A549 (cell line): ENCODE measurements around the gene FBXO2.

ENCODE experiments used
- EP300 ChIP-seq, 2 experiments: fragments of >200 bp; sonication (Bioruptor Twin); formaldehyde crosslinking; IDR thresholded peaks; 2 replicates in 1 of 2; 3 replicates in 1 of 2; pipeline ENCODE4 v1.6.1; 2016 to 2017
- GATA3 ChIP-seq: IDR thresholded peaks from 2 replicates; pipeline ENCODE4 v1.6.1; 2012; ENCODE audit warnings: borderline replicate concordance
- HDAC2 ChIP-seq: fragments of 200-600 bp; sonication (generic); IDR thresholded peaks from 2 replicates; pipeline ENCODE4 v1.6.1; 2016
- POLR2A ChIP-seq: IDR thresholded peaks from 2 replicates; pipeline ENCODE4 v1.6.1; 2012; ENCODE audit warnings: mild to moderate bottlenecking, low read length
- SMC3 ChIP-seq: fragments of >200 bp; sonication (Bioruptor Twin); formaldehyde crosslinking; IDR thresholded peaks from 3 replicates; pipeline ENCODE4 v1.6.1; 2018; ENCODE audit warnings: inconsistent platforms
- SREBF2 ChIP-seq: fragments of 450-650 bp; IDR thresholded peaks from 2 replicates; pipeline ENCODE4 v1.6.1; 2014; ENCODE audit warnings: mild to moderate bottlenecking, moderate library complexity
- TF ChIP-seq, protein P1 (sequence below): fragments of >200 bp; sonication (Bioruptor Twin); formaldehyde crosslinking; IDR thresholded peaks from 3 replicates; pipeline ENCODE4 v1.5.1; 2016
- TF ChIP-seq, protein P2 (sequence below): IDR thresholded peaks from 2 replicates; pipeline ENCODE4 v1.6.1; 2012
- TF ChIP-seq, protein P3 (sequence below): fragments of 250-450 bp; sonication (Bioruptor Pico); IDR thresholded peaks from 2 replicates; pipeline ENCODE4 v1.5.0; 2021; ENCODE audit warnings: mild to moderate bottlenecking, moderate library complexity, borderline replicate concordance

DNA sequence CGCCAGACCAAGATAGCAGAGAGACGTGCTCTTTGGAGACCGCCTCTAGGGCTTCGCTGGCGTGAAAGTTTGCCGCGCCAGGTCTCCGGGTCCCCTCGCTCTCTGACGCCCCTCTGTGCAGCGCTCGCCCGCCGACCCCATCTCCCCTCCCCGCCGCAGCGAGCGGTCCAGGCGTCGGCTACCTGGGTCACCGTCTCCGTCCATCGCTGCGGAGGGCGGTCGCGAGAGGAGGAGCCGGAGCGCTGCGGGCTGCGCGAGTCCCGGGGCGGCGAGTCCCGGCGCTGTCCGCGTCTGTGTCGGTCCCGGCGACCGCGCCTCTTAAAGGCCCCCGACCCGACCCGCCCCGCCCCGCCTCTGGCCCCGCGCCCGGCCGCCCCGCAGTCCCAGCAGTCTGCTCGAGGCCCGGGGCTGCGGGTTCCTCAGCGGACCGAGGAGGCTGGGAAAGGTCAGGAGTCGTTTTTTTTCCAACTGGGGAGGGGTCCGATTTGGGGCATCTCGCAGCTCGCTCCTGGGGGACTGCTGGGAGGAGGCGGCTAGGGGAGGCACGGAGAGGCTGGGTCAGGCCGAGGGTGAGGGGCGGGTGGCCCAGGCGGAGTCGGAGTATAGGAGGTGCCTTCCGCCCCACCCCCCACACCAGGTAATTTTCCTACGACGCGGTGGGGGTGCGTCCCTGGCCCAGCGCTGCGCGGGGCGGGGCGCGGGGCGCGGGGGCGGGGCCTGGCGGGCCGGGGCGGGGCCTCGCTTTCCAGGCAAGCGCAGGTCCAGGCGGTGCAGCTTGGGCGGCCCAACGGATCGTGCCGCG, at the start of gene FBXO2, which contains the start of gene FBXO44:
- no peak for TF ChIP-seq SMC3
- no peak for TF ChIP-seq HDAC2
- TF ChIP-seq, protein P1, sequence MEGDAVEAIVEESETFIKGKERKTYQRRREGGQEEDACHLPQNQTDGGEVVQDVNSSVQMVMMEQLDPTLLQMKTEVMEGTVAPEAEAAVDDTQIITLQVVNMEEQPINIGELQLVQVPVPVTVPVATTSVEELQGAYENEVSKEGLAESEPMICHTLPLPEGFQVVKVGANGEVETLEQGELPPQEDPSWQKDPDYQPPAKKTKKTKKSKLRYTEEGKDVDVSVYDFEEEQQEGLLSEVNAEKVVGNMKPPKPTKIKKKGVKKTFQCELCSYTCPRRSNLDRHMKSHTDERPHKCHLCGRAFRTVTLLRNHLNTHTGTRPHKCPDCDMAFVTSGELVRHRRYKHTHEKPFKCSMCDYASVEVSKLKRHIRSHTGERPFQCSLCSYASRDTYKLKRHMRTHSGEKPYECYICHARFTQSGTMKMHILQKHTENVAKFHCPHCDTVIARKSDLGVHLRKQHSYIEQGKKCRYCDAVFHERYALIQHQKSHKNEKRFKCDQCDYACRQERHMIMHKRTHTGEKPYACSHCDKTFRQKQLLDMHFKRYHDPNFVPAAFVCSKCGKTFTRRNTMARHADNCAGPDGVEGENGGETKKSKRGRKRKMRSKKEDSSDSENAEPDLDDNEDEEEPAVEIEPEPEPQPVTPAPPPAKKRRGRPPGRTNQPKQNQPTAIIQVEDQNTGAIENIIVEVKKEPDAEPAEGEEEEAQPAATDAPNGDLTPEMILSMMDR: no peak
- TF ChIP-seq POLR2A: no peak
- TF ChIP-seq SREBF2: no peak
- TF ChIP-seq, protein P2, sequence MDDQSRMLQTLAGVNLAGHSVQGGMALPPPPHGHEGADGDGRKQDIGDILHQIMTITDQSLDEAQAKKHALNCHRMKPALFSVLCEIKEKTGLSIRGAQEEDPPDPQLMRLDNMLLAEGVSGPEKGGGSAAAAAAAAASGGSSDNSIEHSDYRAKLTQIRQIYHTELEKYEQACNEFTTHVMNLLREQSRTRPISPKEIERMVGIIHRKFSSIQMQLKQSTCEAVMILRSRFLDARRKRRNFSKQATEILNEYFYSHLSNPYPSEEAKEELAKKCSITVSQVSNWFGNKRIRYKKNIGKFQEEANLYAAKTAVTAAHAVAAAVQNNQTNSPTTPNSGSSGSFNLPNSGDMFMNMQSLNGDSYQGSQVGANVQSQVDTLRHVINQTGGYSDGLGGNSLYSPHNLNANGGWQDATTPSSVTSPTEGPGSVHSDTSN: no peak
- TF ChIP-seq GATA3: no peak
- TF ChIP-seq EP300 (IDR thresholded peaks at IDR 0.05): no peak
- TF ChIP-seq, protein P3, sequence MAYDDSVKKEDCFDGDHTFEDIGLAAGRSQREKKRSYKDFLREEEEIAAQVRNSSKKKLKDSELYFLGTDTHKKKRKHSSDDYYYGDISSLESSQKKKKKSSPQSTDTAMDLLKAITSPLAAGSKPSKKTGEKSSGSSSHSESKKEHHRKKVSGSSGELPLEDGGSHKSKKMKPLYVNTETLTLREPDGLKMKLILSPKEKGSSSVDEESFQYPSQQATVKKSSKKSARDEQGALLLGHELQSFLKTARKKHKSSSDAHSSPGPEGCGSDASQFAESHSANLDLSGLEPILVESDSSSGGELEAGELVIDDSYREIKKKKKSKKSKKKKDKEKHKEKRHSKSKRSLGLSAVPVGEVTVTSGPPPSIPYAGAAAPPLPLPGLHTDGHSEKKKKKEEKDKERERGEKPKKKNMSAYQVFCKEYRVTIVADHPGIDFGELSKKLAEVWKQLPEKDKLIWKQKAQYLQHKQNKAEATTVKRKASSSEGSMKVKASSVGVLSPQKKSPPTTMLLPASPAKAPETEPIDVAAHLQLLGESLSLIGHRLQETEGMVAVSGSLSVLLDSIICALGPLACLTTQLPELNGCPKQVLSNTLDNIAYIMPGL (CRISPR knock-in tag): no peak
